Stimulated activated CD4-positive, alpha-beta T cell treated with anti-CD3 and anti-CD28 coated beads, Interleukin-1b, Interleukin-23, amount 100 ng/mL, for 1 hour (primary cell): ENCODE measurements around the gene GADD45G.

Experiments
- DNase-seq, 2 donors: peaks; one replicate each; pipeline ENCODE4 v3.0.0-alpha.2; 2020; ENCODE audit warnings: low read depth in 2 of 2

The GADD45G gene

DNA sequence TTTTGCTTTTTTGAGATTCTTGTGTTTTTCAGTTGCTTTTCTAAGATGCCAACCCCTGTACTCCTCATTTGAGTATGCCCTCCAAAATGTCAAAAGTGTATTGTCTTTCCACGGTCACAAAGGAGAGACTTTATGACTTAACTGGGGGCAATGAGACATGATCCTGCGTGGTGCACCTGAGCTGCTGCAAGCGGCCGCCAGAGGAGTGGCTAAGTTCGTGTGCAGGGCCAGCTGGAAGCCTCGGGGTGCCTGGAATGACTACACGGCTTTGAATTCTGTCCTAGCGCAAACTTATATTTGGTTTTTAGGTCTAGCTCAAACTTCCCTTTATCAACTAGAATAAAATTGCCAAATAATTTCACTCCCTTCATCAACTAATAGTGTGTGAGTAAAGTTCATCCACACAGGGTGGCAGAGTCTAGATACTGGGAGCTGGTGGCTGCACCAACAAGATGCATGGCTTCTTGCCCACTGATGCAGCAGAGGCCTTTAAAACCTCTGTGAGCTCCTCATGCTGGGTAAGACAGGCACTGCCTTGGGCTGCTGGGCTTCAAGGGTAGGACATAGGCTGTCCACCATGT, 4.7 kb downstream of the GADD45G start:
- no peak for DNase-seq

DNA sequence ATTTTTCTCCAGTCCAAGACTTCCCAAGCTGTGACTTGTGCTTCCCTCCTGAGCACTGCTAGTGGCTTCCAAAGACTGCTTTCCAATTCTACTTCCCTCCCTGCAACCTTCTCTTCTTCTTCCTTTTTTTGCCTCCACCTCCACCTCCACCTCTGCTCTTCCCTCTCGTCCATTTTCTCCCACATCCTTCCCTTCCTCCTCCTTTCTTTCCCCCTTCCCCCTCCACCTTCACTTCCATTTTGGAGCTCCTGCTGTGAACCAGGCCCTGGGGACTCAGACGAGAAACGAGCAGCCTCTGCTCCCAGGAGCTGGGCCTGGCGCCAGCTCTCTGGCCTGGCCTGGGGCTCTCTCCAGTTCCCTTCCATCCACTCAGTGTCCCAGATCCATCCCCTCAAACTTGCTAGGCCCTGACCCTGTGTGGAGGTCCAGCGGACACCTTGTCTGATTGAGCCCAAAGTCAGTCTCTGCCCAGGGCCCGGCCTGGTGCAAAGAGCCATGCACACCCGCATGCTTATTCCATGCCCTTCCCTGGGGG, 5.6 kb downstream of the GADD45G start:
- DNase-seq = no peak

DNA sequence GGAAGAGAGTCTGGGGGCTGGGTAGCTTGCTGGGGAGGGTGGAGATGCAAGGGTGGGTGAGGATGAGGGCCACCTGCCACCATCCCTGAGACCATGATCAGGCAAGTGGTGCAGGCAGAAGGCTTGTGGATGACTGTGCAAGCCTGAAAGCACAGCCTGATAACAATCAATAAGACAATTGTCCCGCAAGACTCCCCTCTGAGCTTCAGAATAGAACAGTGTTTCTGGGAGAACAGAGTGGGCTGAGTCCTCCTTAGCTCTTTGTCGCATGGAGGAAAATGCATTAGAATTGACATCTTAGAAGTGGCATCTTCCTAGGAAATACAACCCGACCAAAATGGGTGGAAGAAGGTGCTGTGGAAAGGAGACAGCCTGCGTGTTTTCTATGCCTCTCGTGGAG, 6.6 kb downstream of the GADD45G start:
- no peak for DNase-seq

DNA sequence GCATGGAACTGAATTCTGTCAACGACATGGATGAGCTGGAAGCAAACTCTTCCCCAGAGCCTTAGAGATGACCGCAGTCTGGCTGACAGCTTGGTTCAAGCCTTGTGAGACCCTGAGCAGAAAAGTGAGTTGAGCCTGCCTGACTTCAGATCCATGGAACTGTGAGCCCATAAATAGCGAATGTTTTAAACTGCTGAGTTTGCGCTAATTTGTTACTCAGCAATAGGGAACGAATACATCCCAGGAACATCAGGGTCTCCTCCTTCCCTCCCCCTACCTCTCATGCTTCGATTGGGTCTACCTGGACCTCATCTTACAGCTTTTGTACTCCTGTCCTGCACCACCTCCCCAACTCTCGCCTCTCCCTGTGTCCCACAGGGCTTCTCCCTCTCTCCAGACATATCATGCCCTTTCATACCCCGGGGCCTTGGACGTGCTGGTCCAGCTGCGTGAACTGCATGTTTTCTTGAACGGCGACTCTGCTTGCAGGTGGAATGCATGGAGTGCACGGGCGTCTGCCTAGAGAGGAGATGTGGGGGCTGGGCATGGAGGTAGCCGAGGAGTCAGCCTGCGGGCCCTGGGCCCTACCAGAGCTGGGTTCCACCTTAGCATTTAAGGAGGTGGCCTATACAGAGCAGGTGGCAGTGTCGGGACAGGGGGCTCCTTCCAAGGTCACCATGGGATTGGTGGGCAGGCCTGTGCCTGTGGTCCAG, 7.9 kb downstream of the GADD45G start:
- DNase-seq = no peak

DNA sequence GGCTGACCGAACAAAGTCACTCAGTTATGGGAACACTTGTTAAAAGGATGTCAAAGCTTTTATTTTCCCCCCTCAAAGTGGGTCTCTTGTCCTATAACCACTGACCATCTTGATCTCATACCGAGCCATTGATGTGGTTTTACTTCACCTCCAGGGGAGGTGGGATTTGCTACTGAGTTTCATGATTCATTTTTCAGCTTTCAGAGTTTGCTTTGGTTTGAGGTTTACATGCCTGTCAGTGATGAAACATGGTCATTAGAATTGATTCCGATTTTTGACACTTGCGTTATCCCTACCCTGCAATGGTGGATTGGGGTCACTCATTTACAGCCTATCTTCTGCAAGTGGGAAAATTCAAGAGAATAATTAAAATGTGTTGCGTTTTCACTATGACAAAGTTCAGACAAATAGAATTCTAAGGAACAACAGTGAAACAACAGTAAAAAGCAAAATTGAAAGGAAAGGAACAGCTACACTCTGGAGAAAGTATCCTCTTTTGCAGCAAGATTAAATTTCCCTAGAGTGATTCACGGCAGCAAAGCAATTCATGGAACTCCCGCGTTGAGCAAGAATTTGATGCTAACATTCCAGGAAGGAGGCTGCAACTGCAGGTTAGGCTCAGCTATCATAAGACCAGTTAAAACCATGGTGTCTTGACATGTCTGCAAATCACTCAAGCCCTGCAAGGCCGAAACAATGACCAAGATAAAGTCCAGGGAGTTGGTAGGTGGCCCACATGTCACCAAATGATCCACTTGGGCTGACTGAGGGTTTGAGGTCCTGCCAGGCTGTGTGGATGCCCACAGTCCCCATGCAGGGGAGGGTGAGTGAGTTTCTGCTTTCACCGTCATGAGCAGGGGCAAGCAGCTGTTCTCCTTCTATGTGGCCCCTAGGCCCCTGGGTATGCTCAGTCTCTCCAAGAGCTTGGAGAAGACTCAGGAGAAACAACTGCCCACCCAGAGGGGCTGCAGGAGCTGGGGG, 9.4 kb downstream of the GADD45G start:
- DNase-seq = no peak

DNA sequence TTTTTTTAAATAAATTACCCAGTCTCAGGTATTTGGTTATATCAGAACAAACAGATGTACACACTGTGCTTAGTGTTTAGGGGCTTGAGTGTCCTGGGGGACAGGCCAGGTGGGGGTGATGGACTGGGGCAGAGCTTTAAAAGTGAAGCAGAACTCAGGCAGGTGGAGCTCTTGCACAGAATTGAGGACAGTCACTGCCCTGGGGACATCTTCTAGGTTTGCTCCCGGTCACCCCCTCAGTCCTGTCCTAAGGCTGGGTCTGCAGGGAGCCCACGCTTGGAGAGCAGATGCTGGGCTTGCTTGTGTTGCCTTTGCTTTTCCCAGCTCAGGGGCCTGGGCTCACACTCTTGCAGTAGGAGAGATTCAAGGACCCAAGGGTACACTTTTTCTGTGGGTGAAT, 10.8 kb downstream of the GADD45G start:
- no peak for DNase-seq

DNA sequence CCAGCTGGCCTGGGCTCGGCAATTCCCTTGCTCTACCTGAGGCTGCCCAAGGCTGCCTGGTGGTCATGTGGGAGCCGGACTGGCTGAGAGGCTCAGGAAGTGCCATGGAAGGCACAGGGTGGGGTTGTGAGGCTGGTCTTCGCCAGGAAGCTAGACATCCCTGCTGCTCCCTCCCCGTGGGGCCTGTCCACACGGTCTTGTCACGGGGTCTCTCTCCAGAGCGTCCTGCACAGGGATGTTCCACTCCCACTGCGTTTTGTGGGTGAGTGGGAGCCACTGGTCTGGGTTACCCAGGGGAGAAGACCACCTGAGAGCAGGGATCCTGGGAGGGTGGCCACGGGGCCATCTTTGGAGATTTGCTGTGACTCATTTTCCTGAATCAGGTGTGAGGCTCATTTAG, 11.6 kb downstream of the GADD45G start:
- DNase-seq = no peak

DNA sequence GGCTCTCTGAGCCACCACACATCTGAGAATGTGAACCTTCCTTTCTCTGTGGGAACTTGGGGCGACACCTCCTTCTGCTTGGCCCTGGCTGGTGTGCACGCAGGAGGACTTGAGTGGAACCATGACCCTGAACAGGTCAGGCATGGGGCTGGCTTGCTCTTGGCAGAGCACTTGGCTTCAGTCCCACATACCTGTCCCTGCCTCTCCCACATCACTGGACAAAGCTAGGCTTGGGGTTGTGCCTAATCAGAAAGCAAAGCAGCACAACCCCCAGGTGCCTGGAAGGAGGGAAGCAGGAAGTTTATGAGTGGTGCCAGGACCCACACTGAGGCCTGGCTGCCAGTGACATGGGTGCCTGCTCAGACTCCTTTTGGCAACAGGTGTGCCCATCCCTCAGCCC, 13.2 kb downstream of the GADD45G start:
- no peak for DNase-seq

DNA sequence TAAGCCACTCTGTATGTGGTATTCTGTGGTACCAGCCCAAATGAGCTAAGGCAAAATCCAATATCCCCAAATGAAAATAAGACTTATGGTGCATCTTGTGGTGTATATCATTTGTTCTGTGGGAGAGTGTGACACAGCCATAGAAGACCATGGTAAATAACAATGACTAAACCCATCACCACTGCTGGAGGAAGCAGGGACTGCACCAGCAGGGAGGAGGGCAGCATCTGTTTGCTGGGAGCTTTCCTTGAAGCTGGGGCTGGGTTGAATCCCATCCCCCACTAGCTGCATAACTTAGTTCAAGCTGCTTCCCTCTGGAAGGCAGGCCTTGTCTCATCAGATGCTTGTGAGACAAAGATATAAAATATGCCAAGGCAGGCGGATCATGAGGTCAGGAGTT, 14.2 kb downstream of the GADD45G start:
- DNase-seq = no peak

DNA sequence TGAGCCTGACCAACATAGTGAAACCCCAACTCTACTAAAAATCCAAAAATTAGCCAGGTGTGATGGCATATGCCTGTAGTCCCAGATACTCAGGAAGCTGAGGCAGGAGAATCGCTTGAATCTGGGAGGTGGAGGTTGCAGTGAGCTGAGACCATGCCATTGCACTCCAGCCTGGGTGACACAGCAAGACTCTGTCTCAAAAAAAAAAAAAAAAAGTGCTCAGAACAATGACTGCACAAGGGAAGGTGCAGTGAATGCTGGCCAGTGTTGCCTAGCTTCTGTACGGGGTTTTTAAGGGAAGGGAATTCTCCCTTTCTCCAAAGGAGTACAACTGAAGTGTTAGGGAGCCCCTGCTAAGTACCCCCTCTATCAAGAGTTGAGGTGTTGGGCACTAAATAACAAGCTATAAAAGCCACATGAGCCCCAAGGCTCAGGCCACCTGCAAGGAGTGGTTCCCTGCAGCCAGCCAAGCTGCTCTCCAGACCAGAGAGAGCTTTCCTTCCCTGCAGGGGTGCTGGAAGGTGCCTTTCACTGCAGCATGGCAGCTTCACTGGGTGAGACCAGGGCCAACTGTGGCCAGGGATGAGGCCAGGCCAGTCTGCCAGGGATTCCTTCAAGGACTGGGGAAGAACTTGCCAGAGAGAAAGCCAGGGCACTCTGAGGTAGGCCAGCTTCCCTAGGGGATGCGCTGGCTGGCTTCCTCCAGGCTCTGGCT, 14.8 kb downstream of the GADD45G start:
- DNase-seq = no peak

DNA sequence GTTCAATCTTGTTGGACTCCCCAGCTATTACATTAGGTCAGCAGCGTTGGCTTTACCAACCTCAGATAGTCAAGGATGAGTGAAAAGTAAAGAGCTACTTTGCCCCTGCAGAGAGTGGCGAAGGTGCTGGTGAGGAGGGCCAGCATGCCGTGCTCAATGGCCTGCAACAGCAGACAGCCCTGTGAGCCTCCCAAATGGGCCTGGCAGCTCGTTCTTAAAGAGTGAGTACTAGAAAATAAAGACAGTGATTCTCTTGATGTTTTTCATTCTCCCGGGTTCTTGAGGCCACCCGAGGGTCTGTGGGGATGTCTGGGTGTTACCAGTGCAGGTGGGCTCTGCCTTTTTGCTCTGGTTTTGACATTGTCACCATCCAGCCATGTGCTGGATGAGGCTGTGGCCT, 16.2 kb downstream of the GADD45G start:
- no peak for DNase-seq

DNA sequence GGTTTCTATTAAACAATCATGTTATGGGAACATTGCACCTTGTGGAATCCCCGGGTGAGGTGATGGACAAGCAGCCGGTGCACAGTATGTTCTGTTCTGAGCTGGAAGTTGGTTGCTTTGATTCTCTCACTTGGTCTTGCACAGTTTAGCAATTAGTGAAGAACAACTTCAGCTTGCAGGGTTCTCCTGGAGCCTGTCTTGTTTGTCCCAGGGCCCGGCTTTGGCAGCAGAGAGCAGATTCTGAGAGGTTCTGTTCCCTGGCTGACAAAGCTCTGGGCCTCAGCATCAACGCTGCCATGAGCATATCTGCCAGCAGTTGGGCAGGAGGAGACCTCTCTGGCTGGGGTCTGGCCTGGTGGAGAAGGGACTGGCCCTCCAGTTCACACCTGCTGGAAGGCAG, 16.9 kb downstream of the GADD45G start:
- DNase-seq = no peak

DNA sequence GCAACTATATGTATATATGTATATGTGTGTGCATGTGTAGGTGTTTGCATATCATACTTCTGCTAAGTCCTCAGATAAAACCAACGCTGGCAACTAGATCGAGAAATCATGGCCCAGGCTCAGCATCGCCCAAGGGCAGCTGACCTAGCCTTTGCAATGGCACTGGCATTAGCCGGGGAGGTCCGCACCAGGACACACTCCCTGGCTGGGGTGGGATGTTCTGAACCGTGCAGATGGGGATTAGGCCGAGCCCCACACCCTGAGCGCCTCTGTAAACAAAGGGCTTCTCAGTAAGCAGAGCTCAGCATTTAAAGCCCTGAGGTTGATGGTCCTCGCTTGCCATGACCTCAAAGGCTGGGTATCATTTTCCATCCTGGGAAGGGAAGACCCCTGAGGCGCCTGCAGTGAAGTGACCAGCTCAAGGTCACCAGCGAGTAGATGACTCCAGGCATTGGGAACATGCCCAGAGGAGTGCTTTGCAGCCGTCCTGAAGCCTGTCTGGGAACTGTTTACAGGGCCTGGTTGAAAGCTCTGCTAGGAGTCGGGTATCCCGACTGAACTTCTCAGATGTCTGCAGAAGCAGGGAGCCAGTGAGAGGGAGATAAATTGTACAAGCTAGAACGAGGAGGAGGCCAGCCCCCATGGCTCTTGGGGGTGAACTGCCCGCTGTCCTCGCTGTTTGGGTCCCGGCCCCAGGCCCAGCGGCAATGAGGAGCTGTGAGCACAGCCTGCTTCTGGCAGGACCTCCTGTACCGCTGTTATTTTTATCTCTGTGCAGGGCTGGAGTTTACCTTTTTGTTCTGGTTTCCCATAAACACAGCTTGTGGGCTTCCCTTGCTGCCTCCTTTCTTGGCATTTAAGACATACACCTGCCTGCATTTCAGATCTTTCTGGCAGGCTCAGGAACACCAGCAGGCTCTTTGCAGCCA, 18.4 kb downstream of the GADD45G start:
- DNase-seq = no peak

DNA sequence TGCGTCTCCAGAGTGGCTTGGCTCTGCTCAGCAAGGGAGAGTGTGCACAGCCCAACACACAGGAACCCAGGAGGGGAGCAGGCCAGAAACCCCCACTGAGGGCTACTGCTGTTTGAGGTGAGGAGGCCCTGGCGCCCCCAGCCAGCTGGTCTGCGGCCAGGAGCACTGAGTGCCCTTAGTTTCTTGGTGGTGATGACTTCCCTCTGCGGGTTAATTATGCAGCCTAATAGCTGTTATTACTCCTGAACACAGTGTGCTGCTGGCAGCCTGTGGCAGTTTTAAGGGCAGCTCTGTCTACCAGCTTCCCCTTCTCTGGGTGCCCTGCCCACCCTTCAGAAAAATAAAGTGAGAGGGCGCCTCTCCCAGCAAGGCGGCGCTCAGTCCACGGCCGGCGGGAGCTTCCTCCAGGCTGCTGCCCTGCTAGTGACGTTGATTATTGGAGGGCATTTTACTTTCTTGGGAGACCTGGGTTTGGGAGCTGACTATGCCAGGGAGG, 19.2 kb downstream of the GADD45G start:
- no peak for DNase-seq

DNA sequence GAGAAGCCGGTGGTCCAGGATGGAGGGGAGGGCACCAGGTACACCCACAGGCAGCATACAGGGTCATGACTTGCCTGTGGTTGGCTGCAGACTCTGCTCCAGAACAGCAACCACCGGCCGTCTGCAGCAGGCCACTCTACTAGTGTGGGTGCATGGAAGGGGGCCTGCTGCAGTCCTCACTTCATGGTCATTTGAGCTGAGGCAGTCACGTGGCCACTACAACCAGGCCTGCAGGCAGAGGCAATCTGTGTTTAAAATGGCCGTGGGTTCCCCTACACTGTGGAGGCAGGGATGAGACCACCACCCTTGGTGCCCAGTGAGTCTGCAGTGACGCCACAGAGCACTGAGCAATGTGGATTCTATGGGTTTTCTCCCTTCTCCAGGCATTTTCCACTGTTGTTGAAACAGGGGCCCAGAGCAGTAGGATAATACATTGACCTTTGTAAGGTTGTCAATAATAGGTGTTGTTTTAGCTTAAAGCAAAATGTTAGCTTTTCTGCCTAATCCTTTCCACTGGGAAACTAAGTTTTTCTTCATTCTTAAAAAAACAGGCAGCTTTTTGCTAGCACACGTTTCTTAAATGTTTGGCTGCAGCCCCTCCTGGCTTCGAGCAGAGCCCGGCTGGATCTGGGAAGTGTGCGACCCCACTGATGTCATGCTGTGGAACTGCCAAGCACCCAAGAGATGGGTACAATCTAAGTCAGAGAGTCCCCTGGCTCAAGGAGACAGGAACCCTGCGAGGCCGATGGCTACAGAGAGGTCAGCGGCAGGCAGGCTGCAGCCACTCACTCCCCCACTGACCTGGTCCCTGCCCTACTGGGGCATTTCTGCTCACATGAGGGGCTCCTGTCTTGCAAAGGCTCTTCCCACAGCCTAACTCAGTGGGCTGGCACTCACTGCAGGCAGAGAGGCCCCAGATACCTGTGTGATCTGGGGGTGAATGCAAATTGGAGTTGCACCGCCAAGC, 21.2 kb downstream of the GADD45G start:
- DNase-seq = no peak

DNA sequence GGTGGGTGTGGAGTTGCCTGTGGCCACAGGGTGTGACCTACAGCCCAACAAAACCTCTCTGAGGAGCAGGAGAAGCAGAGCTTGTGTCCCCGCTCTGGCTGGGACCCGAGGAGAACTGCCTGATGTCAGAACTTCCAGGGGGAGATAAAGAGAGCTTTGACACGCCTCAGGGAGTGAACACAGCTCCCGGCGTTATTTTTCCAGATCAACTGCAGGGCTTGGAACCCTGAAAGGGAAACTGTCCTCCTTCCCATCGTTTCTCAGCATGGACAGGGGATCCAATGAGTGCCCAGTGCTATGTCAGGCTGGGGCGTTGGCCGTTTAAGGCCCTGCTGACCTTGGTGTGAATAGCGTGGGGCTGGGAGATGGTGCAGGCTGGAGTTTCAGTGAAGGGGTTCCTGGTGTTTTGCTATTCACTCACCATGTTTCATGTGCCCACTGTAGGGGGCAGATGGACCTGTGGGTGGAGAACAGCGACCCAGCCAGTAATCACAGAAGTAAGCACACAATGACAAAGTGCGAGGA, 22.0 kb downstream of the GADD45G start:
- no peak for DNase-seq

DNA sequence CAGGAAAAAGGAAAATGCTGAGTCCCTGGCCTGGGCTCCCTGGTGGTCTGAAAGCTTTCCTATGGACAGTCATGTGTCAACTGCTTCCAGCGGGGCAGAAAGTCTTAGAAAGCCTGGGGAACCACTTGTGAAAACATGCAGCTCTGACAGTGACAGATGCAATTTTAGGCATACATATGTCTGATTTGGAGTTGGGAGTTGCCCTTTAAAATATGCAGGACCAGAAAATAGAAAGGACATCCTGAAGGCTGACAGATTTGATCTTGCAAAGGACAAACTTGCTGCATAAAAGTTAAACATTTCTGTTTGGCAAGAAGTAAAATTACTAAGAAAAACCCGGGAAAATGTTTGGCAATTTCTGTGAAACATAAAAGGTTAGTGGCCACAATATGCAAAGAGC, 23.8 kb downstream of the GADD45G start:
- DNase-seq = no peak

DNA sequence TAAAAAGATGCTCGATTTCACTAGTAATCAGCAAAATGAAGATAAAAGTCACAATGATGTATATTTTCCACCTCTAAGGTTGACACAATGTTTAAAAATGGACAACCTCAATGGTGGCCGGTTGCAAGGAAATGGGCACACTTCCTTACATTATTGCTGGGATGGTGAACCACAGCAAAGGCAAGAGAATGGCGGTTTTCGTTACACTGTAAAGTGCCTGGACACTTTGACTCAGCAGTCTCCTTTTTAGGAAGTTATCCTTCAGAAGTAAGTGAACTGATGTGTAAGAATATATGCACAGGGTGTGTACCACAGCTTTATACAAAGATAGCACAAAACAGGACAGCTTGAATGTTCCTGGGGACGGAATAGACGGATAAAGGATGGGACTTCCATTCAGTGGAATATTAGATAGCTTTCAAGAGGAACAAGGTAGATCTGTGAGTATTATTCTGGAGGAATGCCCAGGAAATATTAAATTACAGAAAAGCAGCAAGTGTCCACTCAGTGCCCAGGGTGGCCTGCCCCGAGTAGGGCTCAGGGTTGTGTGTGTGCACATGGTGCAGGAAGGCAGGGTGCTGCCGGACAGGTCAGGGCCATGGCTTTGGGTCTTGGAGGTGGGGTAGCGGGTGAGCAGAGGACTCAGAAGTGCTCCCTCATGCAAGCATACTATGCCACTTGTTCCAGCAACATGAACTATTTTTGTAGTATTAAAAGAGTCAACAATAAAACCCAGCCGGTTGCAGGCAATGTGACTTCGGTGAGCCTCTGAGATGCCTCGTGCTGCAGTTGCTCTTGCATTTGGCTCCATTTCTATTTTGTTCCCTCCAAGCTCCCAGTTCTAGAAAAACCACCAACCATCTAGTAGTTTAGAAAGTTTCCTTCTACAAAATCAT, 24.5 kb downstream of the GADD45G start:
- no peak for DNase-seq
